NCI-H2196 treated with DMSO at 0.1 percent for 48 hours (cell line): Measurements from ENCODE around the gene EME1.
"Not testable (repeated sequence)": the region's sequence is repeated elsewhere in the genome, so short reads cannot be mapped to it uniquely, and the experiment has no call there.

Experiments used
- DNase-seq: peaks from one replicate; lab custom pipeline; 2025; ENCODE audit not compliant: unreplicated experiment; lab: John Stamatoyannopoulos, UW

Gene EME1

GRCh38 chr17:50424996-50425681, 52.1 kb downstream of the EME1 start:
- no peak for DNase-seq

GRCh38 chr17:50425682-50426471, 52.8 kb downstream of the EME1 start, which contains the start of gene ACSF2:
TSS of gene ACSF2 (plus strand) at chr17:50426218. CDS start at chr17:50426262, 44 bp downstream.
- DNase-seq, result no peak

GRCh38 chr17:50426472-50426782, 53.4 kb downstream of the EME1 start:
- no peak for DNase-seq

- no peak for DNase-seq
These were observed 54.1 kb downstream of the EME1 start for GRCh38 chr17:50426814-50427787.

- not testable (repeated sequence) for DNase-seq
These were observed 55.1 kb downstream of the EME1 start for GRCh38 chr17:50428126-50428525.

- no peak for DNase-seq
These were observed 55.9 kb downstream of the EME1 start for GRCh38 chr17:50428831-50429424.

GRCh38 chr17:50429793-50430192, 56.8 kb downstream of the EME1 start:
- DNase-seq, result no peak
